ENCODE measurements around the gene HACE1.
"Not testable (repeated sequence)": the region's sequence is repeated elsewhere in the genome, so short reads cannot be mapped to it uniquely, and the experiment has no call there.

Gene HACE1

GRCh38 chr6:104859225-104860146 lies at the start of gene HACE1:
TSS of gene HACE1 (minus strand) at chr6:104859919. CDS start at chr6:104859642, 277 bp downstream.
- H3K4me3 ChIP-seq (ENCODE audit: low read length) = peak within 1 kb of the TSS; percentile 90
- peaks cover 10% of the 10 kb centered on the region for H3K4me1 ChIP-seq (ENCODE audit: control insufficient read depth, insufficient read depth, low read length)
- no peaks in the 10 kb centered on the region for H3K9me3 ChIP-seq (ENCODE audit: control insufficient read depth, low read length)
- H3K36me3 ChIP-seq (ENCODE audit: control insufficient read depth, insufficient read depth, low read length, severe bottlenecking) = no peaks in the 10 kb centered on the region
- no peaks in the 10 kb centered on the region for H3K27me3 ChIP-seq (replicated peaks; ENCODE audit: control insufficient read depth, insufficient read depth, low read length)
- DNase-seq (ENCODE audit: low read depth) = peak; percentile 97
- peak within 1 kb of the TSS; percentile 88 for H3K9ac ChIP-seq (ENCODE audit: low read length)

GRCh38 chr6:104908888-104909525 lies 49.3 kb upstream of the HACE1 start:
- no peak overlapping the region for H3K9ac ChIP-seq (ENCODE audit: low read length)
- DNase-seq (ENCODE audit: low read depth) = no peak
- no peaks in the 10 kb centered on the region for H3K4me1 ChIP-seq (ENCODE audit: control insufficient read depth, insufficient read depth, low read length)
- H3K36me3 ChIP-seq (ENCODE audit: control insufficient read depth, insufficient read depth, low read length, severe bottlenecking) = no peaks in the 10 kb centered on the region
- peaks cover 6% of the 10 kb centered on the region for H3K9me3 ChIP-seq (ENCODE audit: control insufficient read depth, low read length)
- H3K4me3 ChIP-seq (ENCODE audit: low read length) = no peak overlapping the region
- no peaks in the 10 kb centered on the region for H3K27me3 ChIP-seq (replicated peaks; ENCODE audit: control insufficient read depth, insufficient read depth, low read length)

- no peak overlapping the region for H3K9ac ChIP-seq (ENCODE audit: low read length)
- H3K27me3 ChIP-seq (replicated peaks; ENCODE audit: control insufficient read depth, insufficient read depth, low read length) = no peaks in the 10 kb centered on the region
- no peaks in the 10 kb centered on the region for H3K4me1 ChIP-seq (ENCODE audit: control insufficient read depth, insufficient read depth, low read length)
- H3K9me3 ChIP-seq (ENCODE audit: control insufficient read depth, low read length) = peaks cover 6% of the 10 kb centered on the region
- no peak overlapping the region for H3K4me3 ChIP-seq (ENCODE audit: low read length)
- peak; percentile 6 for DNase-seq (ENCODE audit: low read depth)
- H3K36me3 ChIP-seq (ENCODE audit: control insufficient read depth, insufficient read depth, low read length, severe bottlenecking) = no peaks in the 10 kb centered on the region
Observed at GRCh38 chr6:104908031-104908887, 48.5 kb upstream of the HACE1 start.

- H3K36me3 ChIP-seq (ENCODE audit: control insufficient read depth, insufficient read depth, low read length, severe bottlenecking); DNase-seq (ENCODE audit: low read depth); H3K4me3 ChIP-seq (ENCODE audit: low read length); H3K27me3 ChIP-seq (replicated peaks; ENCODE audit: control insufficient read depth, insufficient read depth, low read length); H3K9ac ChIP-seq (ENCODE audit: low read length); H3K9me3 ChIP-seq (ENCODE audit: control insufficient read depth, low read length); H3K4me1 ChIP-seq (ENCODE audit: control insufficient read depth, insufficient read depth, low read length): not testable (repeated sequence)
Observed at GRCh38 chr6:104898893-104899292, 39.2 kb upstream of the HACE1 start.

- DNase-seq (ENCODE audit: low read depth) = peak; percentile 38
- Histone ChIP-seq H3K27me3 (replicated peaks; ENCODE audit: control insufficient read depth, insufficient read depth, low read length) (peaks cover 6% of the 10 kb centered on the region), H3K4me1 (ENCODE audit: control insufficient read depth, insufficient read depth, low read length) (no peaks in the 10 kb centered on the region), H3K9ac (ENCODE audit: low read length) (no peak overlapping the region), H3K36me3 (ENCODE audit: control insufficient read depth, insufficient read depth, low read length, severe bottlenecking) (no peaks in the 10 kb centered on the region), H3K9me3 (ENCODE audit: control insufficient read depth, low read length) (peaks cover 1% of the 10 kb centered on the region), H3K4me3 (ENCODE audit: low read length) (no peak overlapping the region)
Observed at GRCh38 chr6:104896914-104897313, 37.2 kb upstream of the HACE1 start.

GRCh38 chr6:104888066-104888465 lies 28.3 kb upstream of the HACE1 start:
- no peaks in the 10 kb centered on the region for H3K36me3 ChIP-seq (ENCODE audit: control insufficient read depth, insufficient read depth, low read length, severe bottlenecking)
- peaks cover 9% of the 10 kb centered on the region for H3K27me3 ChIP-seq (replicated peaks; ENCODE audit: control insufficient read depth, insufficient read depth, low read length)
- no peak overlapping the region for H3K4me3 ChIP-seq (ENCODE audit: low read length)
- H3K9ac ChIP-seq (ENCODE audit: low read length) = no peak overlapping the region
- no peaks in the 10 kb centered on the region for H3K4me1 ChIP-seq (ENCODE audit: control insufficient read depth, insufficient read depth, low read length)
- DNase-seq (ENCODE audit: low read depth) = no peak
- H3K9me3 ChIP-seq (ENCODE audit: control insufficient read depth, low read length) = peaks cover 12% of the 10 kb centered on the region

- Histone ChIP-seq H3K4me1 (ENCODE audit: control insufficient read depth, insufficient read depth, low read length) (no peaks in the 10 kb centered on the region), H3K4me3 (ENCODE audit: low read length) (no peak overlapping the region), H3K36me3 (ENCODE audit: control insufficient read depth, insufficient read depth, low read length, severe bottlenecking) (no peaks in the 10 kb centered on the region), H3K9me3 (ENCODE audit: control insufficient read depth, low read length) (peaks cover 12% of the 10 kb centered on the region), H3K9ac (ENCODE audit: low read length) (no peak overlapping the region), H3K27me3 (replicated peaks; ENCODE audit: control insufficient read depth, insufficient read depth, low read length) (peaks cover 9% of the 10 kb centered on the region)
- peak; percentile 16 for DNase-seq (ENCODE audit: low read depth)
Observed at GRCh38 chr6:104887350-104887749, 27.6 kb upstream of the HACE1 start.

- H3K9me3 ChIP-seq (ENCODE audit: control insufficient read depth, low read length) = peaks cover 12% of the 10 kb centered on the region
- H3K4me1 ChIP-seq (ENCODE audit: control insufficient read depth, insufficient read depth, low read length) = no peaks in the 10 kb centered on the region
- H3K9ac ChIP-seq (ENCODE audit: low read length) = no peak overlapping the region
- peaks cover 9% of the 10 kb centered on the region for H3K27me3 ChIP-seq (replicated peaks; ENCODE audit: control insufficient read depth, insufficient read depth, low read length)
- no peaks in the 10 kb centered on the region for H3K36me3 ChIP-seq (ENCODE audit: control insufficient read depth, insufficient read depth, low read length, severe bottlenecking)
- no peak overlapping the region for H3K4me3 ChIP-seq (ENCODE audit: low read length)
- DNase-seq (ENCODE audit: low read depth) = no peak
Observed at GRCh38 chr6:104885518-104886043, 25.9 kb upstream of the HACE1 start.

- no peak for DNase-seq (ENCODE audit: low read depth)
- peaks cover 12% of the 10 kb centered on the region for H3K9me3 ChIP-seq (ENCODE audit: control insufficient read depth, low read length)
- no peaks in the 10 kb centered on the region for H3K36me3 ChIP-seq (ENCODE audit: control insufficient read depth, insufficient read depth, low read length, severe bottlenecking)
- H3K4me1 ChIP-seq (ENCODE audit: control insufficient read depth, insufficient read depth, low read length) = no peaks in the 10 kb centered on the region
- peaks cover 9% of the 10 kb centered on the region for H3K27me3 ChIP-seq (replicated peaks; ENCODE audit: control insufficient read depth, insufficient read depth, low read length)
- H3K9ac ChIP-seq (ENCODE audit: low read length) = no peak overlapping the region
- no peak overlapping the region for H3K4me3 ChIP-seq (ENCODE audit: low read length)
Observed at GRCh38 chr6:104884867-104885517, 25.3 kb upstream of the HACE1 start.

GRCh38 chr6:104881964-104882668 lies 22.4 kb upstream of the HACE1 start:
- H3K27me3 ChIP-seq (replicated peaks; ENCODE audit: control insufficient read depth, insufficient read depth, low read length) = peaks cover 12% of the 10 kb centered on the region
- no peak overlapping the region for H3K9ac ChIP-seq (ENCODE audit: low read length)
- no peak for DNase-seq (ENCODE audit: low read depth)
- no peak overlapping the region for H3K4me3 ChIP-seq (ENCODE audit: low read length)
- no peaks in the 10 kb centered on the region for H3K9me3 ChIP-seq (ENCODE audit: control insufficient read depth, low read length)
- H3K36me3 ChIP-seq (ENCODE audit: control insufficient read depth, insufficient read depth, low read length, severe bottlenecking) = no peaks in the 10 kb centered on the region
- H3K4me1 ChIP-seq (ENCODE audit: control insufficient read depth, insufficient read depth, low read length) = no peaks in the 10 kb centered on the region

Data from adipocyte (in vitro differentiated cells).